ENCODE results near the gene NCSTN.

Gene NCSTN

GRCh38 chr1:160342953-160343869 is at the start of gene NCSTN, which contains the start of gene COPA:
Gene NCSTN, plus strand, starts transcription at chr1:160343383. Its CDS starts 14 bp downstream, at chr1:160343397.
Gene COPA, minus strand, starts transcription at chr1:160343250. Its CDS starts 80 bp downstream, at chr1:160343170.
- DNase-seq (ENCODE audit: low spot score), result peak; percentile 93

GRCh38 chr1:160296036-160296435 is 47.1 kb upstream of the NCSTN start:
- no peak for DNase-seq (ENCODE audit: low spot score)

DNA sequence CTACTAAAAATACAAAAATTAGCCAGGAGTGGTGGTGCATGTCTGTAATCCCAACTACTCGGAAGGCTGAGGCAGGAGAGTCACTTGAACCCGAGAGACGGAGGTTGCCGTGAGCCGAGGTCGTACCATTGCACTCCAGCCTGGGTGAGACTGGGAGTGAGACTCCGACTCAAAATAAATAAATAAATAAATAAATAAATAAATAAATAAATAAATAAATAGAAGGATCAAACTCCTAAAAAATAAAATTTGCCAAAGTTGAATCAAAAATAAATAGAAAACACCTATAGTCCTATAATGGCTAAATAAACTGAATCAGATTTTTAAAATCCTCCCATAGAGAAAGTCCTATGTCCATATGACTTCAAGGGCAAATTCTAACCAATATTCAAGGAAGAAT is 43.0 kb upstream of the NCSTN start:
- DNase-seq (ENCODE audit: low spot score), result no peak

DNA sequence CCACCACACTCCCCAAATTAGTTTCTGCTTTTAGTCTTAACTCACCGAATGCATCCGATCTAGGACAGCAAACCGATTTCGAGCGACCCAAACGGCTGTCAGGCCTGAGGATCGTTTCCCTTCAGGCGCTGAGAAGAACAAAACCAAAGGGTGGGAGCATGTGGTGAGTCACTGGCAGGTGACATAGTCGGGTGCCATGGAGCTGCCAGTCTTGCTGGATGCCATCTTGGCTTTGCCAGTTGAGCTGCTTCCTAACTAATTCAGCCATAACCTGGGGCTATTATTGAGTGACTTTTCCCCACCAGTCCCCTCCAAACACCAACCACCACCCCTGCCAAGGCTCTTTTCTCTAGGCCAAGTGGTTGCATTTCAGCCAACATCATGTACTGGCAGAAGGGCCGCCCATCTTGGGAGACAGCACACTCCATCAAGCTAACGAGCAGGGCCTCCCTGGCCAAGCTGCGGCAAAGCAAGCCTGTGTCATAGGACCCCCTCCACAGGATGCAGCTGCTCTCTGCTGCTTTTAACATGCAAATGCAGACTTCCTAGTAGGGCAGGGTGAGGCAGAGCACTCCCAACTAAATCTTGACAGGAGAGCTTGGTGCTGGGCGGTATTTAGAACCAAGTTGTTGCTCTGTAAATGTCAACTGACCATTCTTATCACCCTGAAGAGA is 35.9 kb upstream of the NCSTN start:
- DNase-seq (ENCODE audit: low spot score), result no peak

DNA sequence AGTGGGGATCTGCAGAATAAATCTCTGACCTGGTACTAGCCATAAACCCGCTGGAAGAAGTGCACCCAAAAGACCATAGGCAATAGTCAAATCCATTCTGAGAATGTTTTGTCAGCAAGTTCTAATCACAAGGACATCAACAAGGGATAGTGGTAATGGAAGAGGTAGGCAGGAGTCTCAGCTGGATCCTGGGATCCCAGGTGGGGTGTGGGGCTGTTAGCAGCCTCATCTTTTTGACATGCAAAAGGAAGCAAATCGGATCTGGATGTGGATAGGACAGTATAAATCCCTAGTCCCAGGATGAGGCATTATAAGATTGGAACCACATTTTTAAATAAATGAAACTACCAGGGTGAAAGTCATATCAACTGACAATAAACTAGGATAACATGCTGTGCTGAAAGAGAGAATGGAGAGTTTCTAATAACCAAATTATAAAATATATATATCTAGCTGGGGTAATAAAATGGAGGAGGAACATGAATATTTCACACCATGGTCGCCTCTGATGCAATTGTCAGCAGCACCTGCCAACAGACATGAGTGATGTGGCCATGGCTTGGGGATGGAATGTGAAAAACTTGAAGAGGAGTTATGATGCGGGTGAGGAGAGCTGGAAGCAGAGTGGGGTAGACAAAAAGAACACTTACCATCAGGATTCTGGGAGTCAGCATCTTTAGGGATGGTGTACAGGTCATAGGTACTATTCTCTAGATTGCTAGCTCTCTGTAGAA is 34.6 kb upstream of the NCSTN start:
- no peak for DNase-seq (ENCODE audit: low spot score)

DNA sequence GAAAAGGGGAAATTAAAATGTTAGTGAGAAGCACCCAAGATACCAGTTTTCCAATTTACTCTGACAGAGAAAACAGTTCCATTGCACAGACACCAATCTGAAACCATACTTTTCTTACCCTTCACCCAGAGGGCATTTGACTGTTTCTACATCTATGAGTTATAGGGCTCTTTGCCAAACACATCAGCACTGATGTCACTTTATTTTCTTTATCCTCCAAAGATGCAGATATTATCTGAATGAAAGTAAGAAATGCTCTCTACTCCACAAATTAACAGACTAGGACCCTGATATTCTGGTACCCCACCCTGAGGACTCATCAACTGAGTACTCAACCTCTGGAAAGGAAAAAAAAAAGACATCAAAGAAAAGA is 34.0 kb upstream of the NCSTN start:
- no peak for DNase-seq (ENCODE audit: low spot score)

- DNase-seq (ENCODE audit: low spot score), result no peak
Measured at GRCh38 chr1:160309571-160309970, 33.6 kb upstream of the NCSTN start.

- no peak for DNase-seq (ENCODE audit: low spot score)
Measured at GRCh38 chr1:160315359-160315758, 27.8 kb upstream of the NCSTN start.

- DNase-seq (ENCODE audit: low spot score), result no peak
Measured at GRCh38 chr1:160322831-160323230, 20.4 kb upstream of the NCSTN start.

GRCh38 chr1:160325252-160325651 is 17.9 kb upstream of the NCSTN start:
- DNase-seq (ENCODE audit: low spot score), result no peak

DNA sequence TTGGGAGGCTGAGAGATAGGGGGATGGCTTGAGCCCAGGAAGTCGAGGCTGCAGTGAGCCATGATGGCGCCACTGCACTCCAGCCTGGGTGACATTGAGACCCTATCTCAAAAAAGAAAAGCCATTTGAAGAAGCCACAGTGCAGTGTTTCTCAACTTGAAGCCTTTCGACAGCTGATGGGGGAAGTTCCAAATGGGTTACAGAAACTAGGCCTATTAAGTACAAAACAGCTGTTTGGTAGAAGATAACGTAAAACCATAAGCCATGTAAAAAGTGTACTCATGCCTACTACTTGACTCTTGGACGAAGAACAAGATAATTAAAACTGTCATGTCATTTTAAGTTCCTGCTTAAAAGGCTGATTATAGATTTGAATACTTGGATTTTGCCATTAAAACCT is 16.8 kb upstream of the NCSTN start:
- DNase-seq (ENCODE audit: low spot score), result peak; percentile 54

- DNase-seq (ENCODE audit: low spot score), result no peak
Measured at GRCh38 chr1:160328184-160328583, 15.0 kb upstream of the NCSTN start.

- no peak for DNase-seq (ENCODE audit: low spot score)
Measured at GRCh38 chr1:160330119-160330518, 13.1 kb upstream of the NCSTN start.

DNA sequence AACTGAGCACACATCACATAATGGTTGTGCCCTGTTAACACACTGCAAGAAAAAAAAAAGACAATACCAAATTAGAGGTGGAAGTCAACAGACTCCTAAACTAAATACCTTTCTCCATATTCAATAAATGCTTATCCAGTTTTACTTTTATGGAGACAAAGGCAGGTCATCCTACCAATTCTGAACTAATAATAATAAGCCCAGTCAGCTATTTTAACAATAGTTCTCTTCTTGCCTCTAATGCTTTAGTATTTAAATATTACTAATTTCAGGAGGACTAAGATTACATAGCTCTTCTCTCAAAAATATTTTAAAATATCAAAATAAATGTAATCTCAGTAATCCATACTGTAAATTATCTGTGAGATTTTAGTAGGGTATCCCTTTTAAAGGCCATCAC is 10.7 kb upstream of the NCSTN start:
- no peak for DNase-seq (ENCODE audit: low spot score)

GRCh38 chr1:160338580-160338979 is 4.6 kb upstream of the NCSTN start:
- no peak for DNase-seq (ENCODE audit: low spot score)

GRCh38 chr1:160340146-160340545 is 3.0 kb upstream of the NCSTN start:
- no peak for DNase-seq (ENCODE audit: low spot score)

GRCh38 chr1:160340866-160341265 is 2.3 kb upstream of the NCSTN start:
- DNase-seq (ENCODE audit: low spot score), result no peak

- DNase-seq (ENCODE audit: low spot score), result peak; percentile 43
Measured at GRCh38 chr1:160342526-160342925, 657 bp upstream of the NCSTN start.

- no peak for DNase-seq (ENCODE audit: low spot score)
Measured at GRCh38 chr1:160344241-160344640, 1.1 kb downstream of the NCSTN start.

GRCh38 chr1:160344936-160345335 is 1.8 kb downstream of the NCSTN start:
- DNase-seq (ENCODE audit: low spot score), result no peak

- no peak for DNase-seq (ENCODE audit: low spot score)
Measured at GRCh38 chr1:160346463-160346862, 3.3 kb downstream of the NCSTN start.

- DNase-seq (ENCODE audit: low spot score), result no peak
Measured at GRCh38 chr1:160346958-160347357, 3.8 kb downstream of the NCSTN start.

DNA sequence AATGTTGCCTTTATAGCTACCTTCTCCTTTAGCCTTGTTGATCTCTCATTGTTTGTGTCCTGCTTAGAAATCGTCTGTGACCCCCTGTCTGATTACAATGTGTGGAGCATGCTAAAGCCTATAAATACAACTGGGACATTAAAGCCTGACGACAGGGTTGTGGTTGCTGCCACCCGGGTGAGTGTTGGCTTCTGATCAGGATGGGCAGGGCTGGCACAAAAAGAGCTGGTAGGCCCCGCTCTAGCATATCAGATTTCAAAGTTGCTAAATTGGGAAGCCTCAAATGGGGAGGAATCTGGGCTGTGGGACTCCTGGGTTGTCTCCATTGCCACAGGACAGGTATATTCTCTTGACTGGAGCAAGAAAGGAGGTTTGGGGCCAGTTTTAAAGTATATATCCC is 8.4 kb downstream of the NCSTN start:
- DNase-seq (ENCODE audit: low spot score), result no peak

Data from hematopoietic multipotent progenitor cell treated with erythropoietin and hydrocortisone succinate and interleukin-3 and kit ligand, for 17 days (in vitro differentiated cells).